ENCODE results near the gene EHD1. TPM values are rescaled to one million over a fixed set of nuclear protein-coding genes. Genes with fewer than 3 reads are reported as not detected.

The EHD1 gene
- total RNA-seq, 1 donor from 2014 or later = 64.5 TPM

DNA sequence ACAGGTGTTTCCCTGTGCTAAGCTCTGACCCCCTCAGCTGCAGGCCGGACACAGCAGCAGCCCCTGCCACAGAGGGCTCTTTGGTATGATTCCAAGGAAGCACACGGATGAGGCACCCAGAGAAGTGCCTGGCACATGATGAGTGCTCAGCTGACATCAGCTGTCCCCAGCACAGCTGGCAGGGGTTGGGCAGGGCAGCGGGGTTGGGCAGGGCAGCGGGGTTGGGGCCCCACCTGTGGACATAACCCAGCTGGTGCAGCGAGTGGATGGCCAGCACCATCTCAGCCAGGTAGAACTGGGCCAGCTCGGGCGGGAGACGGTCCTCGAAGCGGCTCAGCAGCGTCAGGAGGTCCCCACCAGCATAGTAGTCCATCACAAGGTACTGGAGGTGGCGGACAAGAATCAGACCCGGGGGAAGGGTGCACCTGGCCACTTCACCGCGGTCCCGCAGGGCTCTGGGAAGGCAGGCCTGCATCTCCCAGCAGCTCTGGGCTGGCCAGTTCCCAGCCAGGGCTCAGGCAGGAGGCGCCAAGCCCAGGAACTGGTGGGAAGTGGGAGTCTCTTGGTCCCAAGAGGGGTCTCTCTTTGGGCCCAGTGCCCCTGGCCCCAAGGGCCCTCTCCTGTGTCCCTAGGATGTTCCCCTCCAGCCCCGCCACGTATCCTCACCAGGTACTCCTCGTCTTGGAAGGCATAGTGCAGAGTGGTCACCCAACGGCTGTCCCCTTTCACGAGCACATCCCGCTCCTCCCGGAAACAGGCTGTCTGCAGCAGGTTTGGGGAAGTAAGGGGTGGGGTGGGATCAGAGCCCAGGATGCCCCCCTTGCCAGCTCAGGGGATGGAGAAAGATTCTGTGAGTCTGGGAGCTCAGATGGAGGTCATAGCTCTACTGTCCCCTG is 38.3 kb downstream of the EHD1 start:
- intact Hi-C loops (cut with DNase I) = no loop called here
- DNase-seq (ENCODE audit: low spot score) (no peak), ATAC-seq (no peak)

DNA sequence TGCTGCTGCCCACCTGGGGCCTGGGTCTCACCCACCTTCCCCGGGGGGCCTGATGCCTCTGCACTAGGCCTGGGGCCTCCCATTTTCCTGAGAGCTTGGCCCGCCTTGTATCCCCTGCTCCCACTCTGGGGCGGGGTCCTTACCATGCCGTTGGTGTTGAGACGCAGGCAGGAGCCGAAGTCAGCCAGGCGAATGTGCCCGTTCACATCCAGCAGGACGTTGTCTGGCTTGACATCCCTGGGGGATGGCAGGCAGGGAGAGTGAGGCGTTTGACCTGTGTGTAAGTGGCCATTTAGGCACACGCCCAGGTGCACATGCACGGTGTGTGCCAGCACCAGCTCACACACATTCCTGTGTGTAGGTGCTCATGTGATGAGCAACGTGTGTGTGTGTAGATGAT is 39.1 kb downstream of the EHD1 start:
- DNase-seq (ENCODE audit: low spot score) (no peak), ATAC-seq (no peak)
- intact Hi-C loops (cut with DNase I) = no loop called here

DNA sequence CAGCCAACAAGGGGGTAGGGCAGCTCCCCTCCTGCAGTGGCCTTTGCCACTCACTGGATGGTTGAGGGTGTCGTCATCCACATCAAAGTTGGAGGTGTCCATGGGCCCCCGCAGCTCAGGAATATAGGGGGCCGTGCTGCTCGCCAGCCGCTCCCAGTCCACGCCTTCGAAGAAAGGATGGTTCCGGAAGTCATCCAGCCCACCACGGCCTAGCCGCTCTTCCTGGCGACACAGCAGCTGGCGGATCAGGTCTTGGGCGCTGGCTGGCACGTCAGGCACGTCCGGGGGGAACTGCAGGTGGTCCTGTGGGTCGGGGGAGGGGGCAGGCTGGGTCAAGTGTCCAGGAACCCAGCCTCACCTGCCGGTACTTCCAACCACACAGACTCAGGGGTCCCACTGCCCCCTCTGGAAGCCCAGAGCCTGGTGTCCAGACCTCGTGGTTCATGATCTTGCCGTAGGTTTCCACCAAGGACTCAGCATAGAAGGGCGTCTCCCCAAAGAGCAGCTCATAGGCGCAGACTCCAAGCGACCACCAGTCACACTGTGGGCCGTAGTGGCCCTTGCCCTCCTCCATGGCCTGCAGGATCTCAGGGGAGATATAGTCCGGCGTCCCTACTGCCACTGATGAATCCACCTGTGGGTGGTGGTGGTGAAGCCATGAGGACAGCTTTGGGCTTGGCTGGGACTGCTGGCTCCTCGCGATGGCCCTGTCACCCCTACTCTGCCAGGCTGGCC is 39.7 kb downstream of the EHD1 start:
- DNase-seq (ENCODE audit: low spot score) (no peak), ATAC-seq (no peak)
- intact Hi-C loops (cut with DNase I) = no loop called here

DNA sequence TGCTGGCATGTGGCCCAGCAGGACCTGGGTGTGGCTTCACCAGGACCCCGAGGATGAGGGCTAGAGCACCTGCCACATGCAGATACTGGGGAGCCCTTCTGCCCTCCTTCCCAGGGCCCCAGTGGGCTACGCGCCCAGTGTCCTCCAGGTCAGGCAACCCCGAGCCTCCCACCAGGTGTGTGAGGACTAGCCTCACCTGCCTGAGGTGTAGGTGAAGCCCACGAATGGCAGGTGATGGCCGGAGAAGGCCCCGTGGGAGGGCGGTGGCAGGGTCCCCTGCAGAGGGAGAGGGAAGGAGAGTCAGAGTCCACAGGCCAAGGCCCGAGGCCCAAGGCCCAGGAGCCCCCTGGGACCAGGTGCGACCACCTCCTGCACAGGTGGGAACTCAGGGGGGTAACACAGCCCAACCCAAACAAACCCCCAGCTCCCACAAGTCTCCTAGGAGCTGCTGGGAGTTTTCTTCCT is 40.5 kb downstream of the EHD1 start:
- ATAC-seq (no peak), DNase-seq (ENCODE audit: low spot score) (no peak)
- intact Hi-C loops (cut with DNase I) = no loop called here

DNA sequence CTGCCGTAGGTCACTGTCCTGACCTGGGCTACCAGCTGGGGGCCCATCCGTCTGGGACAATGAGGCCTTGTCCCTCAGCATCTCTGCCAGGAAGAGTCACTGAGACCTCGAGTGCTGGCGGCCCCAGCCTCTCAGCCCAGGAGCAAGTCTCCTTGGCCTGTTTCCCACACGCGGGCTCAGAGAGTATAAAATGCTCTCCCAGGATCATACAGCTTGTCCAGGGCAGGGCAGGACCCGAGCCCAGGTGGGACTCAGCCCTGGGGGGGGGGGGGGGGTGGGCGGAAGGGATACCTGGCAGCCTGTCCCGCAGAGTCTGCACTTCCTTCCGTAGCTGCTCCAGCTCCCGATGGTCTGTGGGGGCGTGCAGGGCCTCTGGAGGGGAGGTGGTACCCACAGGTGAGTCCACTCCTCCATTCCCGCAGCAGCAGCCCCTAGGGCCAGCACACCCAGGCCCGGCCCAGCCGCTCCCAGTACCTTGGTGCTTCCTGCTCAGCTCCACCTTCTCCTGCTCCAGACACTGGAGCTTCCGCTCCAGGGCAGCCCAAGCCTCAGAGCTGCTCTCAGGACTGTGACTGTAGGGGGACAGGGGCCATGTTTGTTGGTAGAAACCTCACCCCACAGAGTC is 41.9 kb downstream of the EHD1 start:
- intact Hi-C loops (cut with DNase I) = no loop called here
- no peak for ATAC-seq
- no peak for DNase-seq (ENCODE audit: low spot score)

DNA sequence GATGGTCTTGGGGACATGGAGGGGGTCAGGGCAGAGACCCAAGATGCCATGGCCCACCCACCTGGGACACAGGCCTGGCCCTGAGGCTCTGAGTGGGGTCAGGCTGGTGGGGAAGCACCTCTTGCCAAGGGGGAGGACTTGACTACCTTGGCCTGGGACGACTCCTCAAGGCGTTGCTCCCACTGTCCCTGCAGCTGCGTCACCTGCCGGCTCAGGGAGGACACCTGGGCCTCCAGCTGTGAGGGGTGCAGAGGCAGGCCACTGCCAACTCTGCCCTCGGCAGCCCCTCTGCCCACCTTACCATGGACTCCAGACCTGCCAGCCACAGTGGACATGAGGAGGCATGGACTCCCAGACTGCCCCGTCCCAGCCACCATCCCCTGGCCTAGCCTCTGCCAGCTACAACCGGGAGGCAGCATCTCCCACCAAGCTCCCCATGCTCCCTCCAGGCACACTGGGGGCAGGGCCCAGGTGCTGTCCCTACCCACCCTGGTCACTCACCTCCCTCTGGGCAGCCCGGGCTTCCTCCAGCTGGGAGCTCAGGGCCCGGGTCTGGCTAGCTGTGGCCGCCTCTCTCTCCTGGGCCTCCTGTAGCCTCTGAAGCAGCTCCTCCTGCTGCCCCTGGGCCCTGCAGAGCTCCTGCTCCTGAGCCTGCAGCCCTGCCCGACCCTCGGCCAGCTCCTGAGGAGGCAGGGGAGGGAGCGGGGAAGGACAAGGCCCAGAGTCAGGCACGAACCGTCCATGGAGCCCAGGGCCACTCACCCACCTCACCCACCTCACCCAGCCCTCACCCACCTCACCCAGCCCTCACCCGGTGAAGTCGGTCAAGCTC is 42.6 kb downstream of the EHD1 start:
- no peak for DNase-seq (ENCODE audit: low spot score)
- intact Hi-C loops (cut with DNase I) = no loop called here
- no peak for ATAC-seq

DNA sequence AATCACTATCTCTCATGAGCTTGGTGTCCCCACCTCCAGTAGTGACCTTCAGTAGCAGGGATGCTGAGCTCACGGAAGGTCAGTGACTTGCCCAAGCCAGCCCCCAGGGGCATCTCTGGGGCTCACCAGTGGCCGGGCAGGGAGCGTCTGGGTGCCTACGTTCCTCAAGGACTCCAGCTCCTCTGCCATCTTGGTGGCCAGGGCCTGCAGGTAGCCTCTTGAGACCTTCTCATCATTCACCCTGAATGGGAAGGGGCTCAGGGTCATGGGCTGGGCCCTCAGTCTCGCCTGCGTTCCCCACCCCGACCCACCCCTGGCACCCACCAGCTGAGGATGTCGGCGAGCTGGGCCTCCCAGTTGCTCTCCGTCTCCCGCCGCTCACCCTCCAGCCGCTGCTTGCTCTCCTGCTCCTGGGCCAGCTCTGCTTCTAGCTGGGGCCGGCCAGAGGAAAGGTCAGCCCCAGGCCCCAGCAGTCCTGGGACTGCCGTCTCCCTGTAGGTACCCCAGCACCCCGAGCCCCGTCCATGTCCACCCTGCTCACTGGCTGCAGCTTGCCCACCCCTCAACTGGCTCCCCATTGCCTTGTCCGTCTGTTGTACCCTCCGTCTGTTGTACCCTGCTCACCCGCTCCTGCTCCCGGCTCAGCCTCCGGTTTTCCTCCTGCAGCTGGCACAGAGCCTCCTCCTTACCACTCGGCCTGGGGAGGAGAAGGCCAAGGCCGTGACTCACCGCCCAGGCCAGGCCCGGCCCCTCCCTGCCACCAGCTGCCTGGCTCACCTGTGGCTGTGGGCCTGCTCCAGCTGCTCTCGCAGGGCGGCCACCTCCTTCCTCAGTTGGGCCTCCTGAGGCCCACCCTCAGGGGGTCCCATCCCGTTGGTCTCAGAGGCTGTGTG is 43.5 kb downstream of the EHD1 start:
- DNase-seq (ENCODE audit: low spot score) (no peak), ATAC-seq (no peak)
- intact Hi-C loops (cut with DNase I) = no loop called here

DNA sequence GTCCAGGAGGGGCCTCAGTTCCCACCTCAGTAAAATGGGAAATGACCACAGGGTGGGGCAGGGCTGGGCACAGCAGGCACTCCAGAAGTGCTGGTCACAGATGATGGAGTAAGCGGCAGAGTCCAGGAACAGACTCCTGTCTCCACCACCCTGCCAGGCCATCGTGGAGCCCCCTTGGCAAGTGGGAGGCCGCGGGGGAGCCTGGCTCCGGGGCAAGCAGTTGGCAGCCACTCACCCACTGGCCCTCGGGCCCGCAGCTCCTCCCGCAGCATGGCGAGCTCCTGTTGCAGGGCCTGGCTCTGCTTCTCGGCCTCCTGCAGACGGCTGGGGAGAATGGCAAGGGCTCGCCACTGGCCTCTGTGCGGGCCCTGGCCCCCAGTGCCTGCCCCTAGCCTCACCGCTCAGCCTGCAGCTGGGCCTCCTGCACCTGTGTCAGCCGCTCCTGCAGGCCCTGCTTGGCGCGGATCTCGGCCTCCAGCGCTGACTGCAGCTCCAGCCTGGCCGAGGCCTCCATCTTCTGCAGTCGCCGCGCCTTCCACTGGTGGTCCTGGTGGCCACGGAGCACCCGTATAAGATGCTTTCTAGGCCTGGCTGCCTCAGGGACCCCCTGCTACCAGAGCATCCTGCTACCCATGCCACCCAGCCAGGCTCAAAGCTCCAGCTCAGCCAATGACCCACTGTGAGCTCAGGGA is 44.2 kb downstream of the EHD1 start:
- ATAC-seq = no peak
- no peak for DNase-seq (ENCODE audit: low spot score)
- intact Hi-C loops (cut with DNase I) = no loop called here

DNA sequence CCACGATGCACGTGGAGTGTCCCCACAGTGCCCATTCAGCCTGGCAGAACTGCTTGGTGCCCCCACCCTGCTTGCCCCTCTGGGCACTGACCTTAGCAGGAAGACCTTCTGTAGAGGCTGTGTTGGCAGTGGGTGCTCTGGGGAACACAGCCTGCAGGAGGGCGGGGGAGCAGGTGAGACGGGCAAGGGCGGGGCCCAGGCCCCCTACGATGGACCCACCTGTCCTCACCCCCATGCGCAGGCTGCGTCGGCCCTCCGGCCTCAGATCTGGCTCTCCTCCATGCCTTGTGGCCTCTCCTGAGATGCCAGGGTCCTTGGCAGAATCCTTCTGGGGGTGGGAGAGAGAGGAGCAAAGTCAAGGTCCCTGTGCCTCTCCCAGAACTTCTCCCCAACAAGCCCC is 44.9 kb downstream of the EHD1 start:
- ATAC-seq = no peak
- DNase-seq (ENCODE audit: low spot score) = no peak
- intact Hi-C loops (cut with DNase I) = no loop called here

DNA sequence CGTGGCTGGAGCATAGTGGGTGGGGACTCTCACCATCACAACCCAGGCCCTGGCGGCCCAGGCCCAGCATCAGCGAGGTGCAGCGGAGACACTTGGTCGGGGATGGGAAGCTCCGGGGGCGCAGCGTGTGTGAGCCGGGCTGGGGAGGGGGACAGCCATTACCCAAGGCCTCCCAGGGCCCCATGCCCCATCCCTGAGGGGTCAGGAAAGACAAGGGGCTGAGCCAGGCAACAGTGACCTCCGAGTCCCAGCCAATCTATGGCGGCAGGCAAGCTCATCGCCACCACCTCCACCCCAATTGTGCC is 45.3 kb downstream of the EHD1 start:
- intact Hi-C loops (cut with DNase I) = no loop called here
- ATAC-seq = no peak
- no peak for DNase-seq (ENCODE audit: low spot score)

DNA sequence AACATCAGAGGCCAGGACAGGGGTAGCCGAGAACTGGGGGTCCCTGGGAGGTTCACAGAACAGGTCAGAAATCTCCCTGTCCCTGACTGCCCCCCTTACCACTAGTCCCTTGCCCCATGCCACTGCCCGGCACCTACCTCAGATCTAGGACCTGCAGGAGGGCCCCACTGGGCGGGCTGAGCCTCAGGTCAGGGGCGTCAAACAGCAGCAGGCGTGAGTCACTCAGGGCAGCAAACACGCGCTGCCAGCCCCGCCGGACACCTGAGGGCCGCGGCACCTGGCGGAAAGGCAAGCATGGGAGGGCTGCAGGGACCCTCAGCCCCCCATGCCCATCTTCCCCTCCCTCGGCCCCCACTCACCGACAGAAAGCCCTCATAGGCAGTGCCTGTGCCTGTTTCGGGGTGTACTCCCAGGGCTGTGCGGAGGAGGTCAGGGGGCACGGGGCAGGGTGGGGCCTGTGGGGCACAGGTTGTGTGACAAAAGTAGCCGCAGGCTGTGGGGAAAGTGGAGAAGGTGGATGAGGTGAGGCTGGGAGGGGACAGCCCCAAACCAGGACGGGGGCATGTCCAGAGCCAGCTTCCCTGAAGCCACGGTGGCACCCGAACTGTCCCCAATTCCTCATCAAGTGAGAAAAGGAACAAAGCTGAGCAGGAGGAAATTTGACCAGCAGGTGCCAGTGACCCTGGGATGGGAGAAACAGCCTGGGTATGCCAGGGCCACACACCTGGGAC is 45.8 kb downstream of the EHD1 start:
- DNase-seq (ENCODE audit: low spot score) (no peak), ATAC-seq (no peak)
- intact Hi-C loops (cut with DNase I) = no loop called here

DNA sequence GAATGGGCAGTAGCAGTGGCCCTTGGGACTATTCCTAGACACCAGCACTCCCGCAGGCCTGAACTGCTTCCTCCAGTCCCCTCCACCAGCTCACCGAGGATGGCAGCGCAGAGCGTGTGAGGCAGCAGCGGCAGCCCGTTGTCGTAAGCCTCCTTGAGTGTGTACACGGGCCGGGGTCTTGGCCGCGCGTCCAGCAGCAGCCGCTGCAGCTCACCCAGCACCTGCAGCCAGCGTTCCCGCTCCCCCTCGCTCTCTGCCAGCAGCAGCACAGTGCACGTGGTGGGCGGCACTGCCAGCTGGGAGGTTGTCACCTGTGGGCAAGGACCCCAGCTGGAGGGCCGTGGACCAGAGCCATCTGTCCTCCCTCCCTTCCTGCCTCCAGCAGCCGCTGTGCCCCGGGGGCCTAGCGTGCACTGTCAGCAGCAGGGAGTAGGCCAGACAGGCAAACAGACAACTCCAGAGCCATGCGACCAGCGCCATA is 47.0 kb downstream of the EHD1 start:
- ATAC-seq = no peak

DNA sequence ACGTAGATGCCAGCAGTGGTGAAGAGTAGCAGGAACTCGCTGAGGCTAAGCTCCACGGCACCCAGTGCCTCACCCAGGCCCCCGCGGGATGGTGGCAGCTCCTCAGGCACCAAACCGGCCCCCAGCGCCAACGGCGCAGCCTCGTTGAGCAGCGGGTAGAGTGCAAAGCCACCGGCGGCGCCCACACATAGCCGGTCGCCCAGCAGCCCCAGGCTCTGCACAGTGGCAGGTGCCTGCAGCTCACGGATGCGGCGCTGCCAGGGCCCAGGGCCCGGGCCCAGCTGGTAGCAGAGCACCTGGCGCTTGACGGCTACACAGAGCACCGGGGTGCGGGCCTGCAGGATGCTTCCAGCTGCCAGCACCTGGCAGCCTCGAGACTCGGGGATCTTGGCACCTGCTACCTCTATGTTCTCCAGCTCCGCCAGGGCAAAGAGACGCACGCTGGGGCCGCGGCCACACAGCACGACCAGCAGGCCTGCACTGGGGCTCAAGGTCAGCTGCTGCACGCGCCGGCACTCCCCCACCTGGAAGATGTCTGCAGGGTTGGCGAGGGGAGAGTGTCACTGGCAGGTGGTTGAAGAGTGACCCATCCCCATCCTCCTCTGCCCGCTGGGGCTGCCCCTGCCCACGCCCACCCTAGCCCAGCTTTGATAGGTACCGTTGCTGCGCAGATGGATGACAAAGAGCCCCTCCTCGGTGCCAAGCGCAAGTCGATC is 48.7 kb downstream of the EHD1 start:
- DNase-seq (ENCODE audit: low spot score) = no peak
- intact Hi-C loops (cut with DNase I) = no loop called here
- no peak for ATAC-seq

More for the DNA sequence above, 47.0 kb downstream of the EHD1 start:
- intact Hi-C loops (cut with DNase I) = no loop called here
- no peak for DNase-seq (ENCODE audit: low spot score)

DNA sequence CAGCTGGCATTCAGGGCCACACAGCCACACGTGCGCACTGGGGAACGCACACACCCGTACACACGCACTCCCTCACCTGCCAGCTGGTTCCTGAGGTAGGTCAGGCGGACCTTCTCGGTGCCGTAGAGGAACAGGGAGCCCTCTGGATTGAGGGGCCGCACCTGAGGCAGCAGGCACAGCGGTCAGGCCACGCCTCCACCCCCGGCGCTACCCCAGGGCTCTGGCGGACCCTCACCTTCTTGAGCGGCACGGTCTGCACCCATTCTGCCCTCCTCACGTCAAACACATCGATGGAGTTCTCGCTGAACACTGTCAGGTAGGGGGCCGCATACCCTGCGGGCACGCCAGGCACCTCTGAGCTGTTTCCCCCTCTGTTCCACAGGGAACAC is 51.0 kb downstream of the EHD1 start:
- ATAC-seq (no peak), DNase-seq (ENCODE audit: low spot score) (no peak)
- intact Hi-C loops (cut with DNase I) = no loop called here

DNA sequence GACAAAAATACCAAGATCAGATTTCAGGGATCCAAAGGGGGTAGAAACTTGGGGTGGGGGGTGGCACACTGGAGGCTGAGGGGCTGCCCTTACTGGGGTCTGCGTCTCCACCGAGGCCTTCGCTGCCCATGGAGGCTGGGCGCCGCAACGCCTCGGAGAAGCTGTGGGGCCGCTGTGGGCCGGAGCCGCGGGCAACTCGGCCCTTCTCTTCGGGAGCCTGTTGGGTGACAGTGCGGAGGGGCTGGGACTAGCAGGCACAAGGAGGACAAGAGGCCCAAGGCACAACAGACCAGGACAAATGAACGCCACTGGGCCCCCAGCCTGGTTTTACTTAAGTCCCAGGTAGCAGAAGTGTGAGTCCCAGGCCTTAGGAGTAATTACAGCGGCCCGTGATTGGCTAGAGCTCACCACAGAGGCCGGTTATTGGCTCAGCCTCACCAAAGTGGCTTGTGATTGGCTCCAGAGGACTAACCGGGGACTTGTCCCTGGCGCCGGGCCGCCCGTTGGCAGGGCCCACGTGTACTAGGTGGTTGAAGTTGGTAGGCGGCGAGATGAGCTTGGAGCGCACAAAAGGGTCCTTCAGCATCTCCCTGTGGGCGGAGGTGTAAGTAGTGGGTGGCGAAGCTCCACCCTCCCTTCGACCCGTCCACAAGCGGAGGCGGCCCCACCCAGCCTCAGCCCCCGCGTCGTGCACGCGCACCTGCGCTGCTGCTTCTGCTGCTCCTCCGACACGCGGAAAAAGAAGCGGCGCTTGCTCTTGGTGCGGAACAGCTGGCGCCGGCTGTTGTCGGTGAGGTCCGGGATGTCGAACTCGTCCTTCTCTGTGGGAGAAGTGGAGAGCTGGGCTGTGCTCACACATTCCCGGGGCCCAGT is 51.6 kb downstream of the EHD1 start:
- no peak for ATAC-seq
- peak; percentile 55 for DNase-seq (ENCODE audit: low spot score)

More for the DNA sequence above, 51.6 kb downstream of the EHD1 start:
- intact Hi-C loops (cut with DNase I) = no loop called here

Data from sciatic nerve (tissue), 2 donors.